Heart left ventricle (tissue), 13 donors: ENCODE measurements around the gene ALOX12.

Source experiments
- POLR2A ChIP-seq, 2 donors: fragments of 450-650 bp; IDR thresholded peaks; one replicate each; pipeline ENCODE4 v1.6.1; 2017; ENCODE audit warnings: antibody characterized with exemption in 2 of 2, mild to moderate bottlenecking in 2 of 2, moderate library complexity in 2 of 2
- TF ChIP-seq, protein P1 (sequence below), 12 donors: fragments of 200-600 bp; sonication (generic) in 4 of 12; IDR thresholded peaks; one replicate each; pipeline versions ENCODE4 v1.5.0 to v1.8.0; 2018 to 2022; ENCODE audit warnings: antibody characterized with exemption in 12 of 12, mild to moderate bottlenecking in 5 of 12
- donor health status: ischemic (EF 13 %, LVEDD 7.1; RV severe dilation, severe dysfunction).
- donor health status: DM: no; HTN: yes; CAD: no.
- donor health status: DM: no; HTN: no; CAD: no.
- donor health status: ischemic (EF 25% LVEDD 6.9; RV normal size, moderate dysfunction).
- donor health status: ischemic (EF 25% LVEDD 5.7; RV mildly dilated, moderate dysfunction).
- donor health status: ischemic (EF 35%, LVEDD 5.7; RV mildly dilated, moderate dysfunction).
- donor health status: nonischemic (EF 11% LVEDD 7.7; RV severe dilation, severe dysfunction).
- donor health status: DM: yes; HTN: yes; CAD: no.
- donor health status: PGD.
- donor health status: ischemic (EF 29% LVEDD 5.4; RV normal size, mild dysfunction).
- donor health status: nonischemic (EF 23%, LVEDD 6.1; RV moderate dilation, normal function).

DNA sequence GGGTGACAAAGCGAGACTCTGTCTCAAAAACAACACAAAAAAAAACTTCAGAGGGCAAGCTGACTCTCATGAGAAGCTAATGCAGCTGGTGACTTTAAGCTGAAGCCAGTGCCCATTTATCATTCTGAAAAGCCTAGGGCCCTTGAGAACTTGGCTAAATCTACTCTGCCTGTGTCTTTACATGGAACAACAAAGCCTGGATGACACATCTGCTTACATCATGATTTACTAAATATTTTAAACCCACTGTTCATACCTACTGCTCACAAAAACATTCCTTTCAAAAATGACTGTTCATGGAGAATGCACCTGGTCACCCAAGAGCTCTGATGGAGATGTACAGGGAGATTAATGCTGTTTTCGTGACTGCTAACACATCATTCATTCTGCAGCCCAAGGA is 6.1 kb upstream of the ALOX12 start:
- TF ChIP-seq POLR2A (IDR thresholded peaks at IDR 0.05), result no peak
- TF ChIP-seq, protein P1, sequence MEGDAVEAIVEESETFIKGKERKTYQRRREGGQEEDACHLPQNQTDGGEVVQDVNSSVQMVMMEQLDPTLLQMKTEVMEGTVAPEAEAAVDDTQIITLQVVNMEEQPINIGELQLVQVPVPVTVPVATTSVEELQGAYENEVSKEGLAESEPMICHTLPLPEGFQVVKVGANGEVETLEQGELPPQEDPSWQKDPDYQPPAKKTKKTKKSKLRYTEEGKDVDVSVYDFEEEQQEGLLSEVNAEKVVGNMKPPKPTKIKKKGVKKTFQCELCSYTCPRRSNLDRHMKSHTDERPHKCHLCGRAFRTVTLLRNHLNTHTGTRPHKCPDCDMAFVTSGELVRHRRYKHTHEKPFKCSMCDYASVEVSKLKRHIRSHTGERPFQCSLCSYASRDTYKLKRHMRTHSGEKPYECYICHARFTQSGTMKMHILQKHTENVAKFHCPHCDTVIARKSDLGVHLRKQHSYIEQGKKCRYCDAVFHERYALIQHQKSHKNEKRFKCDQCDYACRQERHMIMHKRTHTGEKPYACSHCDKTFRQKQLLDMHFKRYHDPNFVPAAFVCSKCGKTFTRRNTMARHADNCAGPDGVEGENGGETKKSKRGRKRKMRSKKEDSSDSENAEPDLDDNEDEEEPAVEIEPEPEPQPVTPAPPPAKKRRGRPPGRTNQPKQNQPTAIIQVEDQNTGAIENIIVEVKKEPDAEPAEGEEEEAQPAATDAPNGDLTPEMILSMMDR (IDR thresholded peaks at IDR 0.05), result no peak
